Gastrocnemius medialis (tissue), 4 donors: Measurements from ENCODE around the gene DLEC1. TPM values are rescaled to one million over a fixed set of nuclear protein-coding genes. Genes with fewer than 3 reads are reported as not detected.

Source experiments
- ATAC-seq, 2 donors: fragments of 150-250 bp; one replicate each; pipeline ENCODE4 v1.9.1; 2016
- DNase-seq, 2 donors: peaks; one replicate each; pipeline ENCODE4 v3.0.0-alpha.2; 2019
- H3K27ac ChIP-seq, 4 donors: fragments of 200-600 bp; sonication (generic); 1 replicate in 1 of 4; 2 replicates in 3 of 4; pipeline ENCODE4 v1.5.1; 2016 to 2018; ENCODE audit warnings: mild to moderate bottlenecking in 2 of 4, moderate library complexity in 1 of 4
- H3K27me3 ChIP-seq, 3 donors: fragments of 200-600 bp; sonication (generic) in 2 of 3; 1 replicate in 1 of 3; 2 replicates in 2 of 3; pipeline versions ENCODE4 v1.5.1 to v1.6.0; 2016 to 2019; ENCODE audit warnings: mild to moderate bottlenecking in 1 of 3, moderate library complexity in 1 of 3
- H3K36me3 ChIP-seq, 2 donors: fragments of 200-600 bp; sonication (generic) in 1 of 2; one replicate each; pipeline ENCODE4 v1.5.1; 2017 to 2018
- H3K4me1 ChIP-seq, 2 donors: fragments of 200-600 bp; sonication (generic) in 1 of 2; one replicate each; pipeline ENCODE4 v1.5.1; 2016 to 2017; ENCODE audit warnings: mild to moderate bottlenecking in 2 of 2
- H3K4me3 ChIP-seq, 4 donors: fragments of 200-600 bp; sonication (generic) in 3 of 4; 1 replicate in 1 of 4; 2 replicates in 3 of 4; pipeline ENCODE4 v1.5.1; 2016 to 2019; ENCODE audit warnings: mild to moderate bottlenecking in 2 of 4
- H3K9me3 ChIP-seq, 3 donors: fragments of 200-600 bp; sonication (generic) in 2 of 3; 1 replicate in 1 of 3; 2 replicates in 2 of 3; pipeline ENCODE4 v1.5.1; 2016 to 2019
- POLR2A ChIP-seq, 2 donors: fragments of 450-650 bp; IDR thresholded peaks; one replicate each; pipeline ENCODE4 v1.6.1; 2017; ENCODE audit warnings: antibody characterized with exemption in 2 of 2, mild to moderate bottlenecking in 2 of 2, moderate library complexity in 2 of 2
- in situ Hi-C, 4 donors: fragments of 200-750 bp; cut with MboI; loops; one replicate each; pipeline versions ENCODE4 v1.15.0 to v1.8.0; 2017; ENCODE audit warnings: low sequenced_read_pairs in 4 of 4
- intact Hi-C: fragments of 100-400 bp; cut with DNase I; formaldehyde crosslinking; loops from one replicate; pipeline ENCODE4 v1.15.1; 2023; ENCODE audit warnings: low total_unique reads
- total RNA-seq, 4 donors: library from RNA; depleted of rRNA; stranded (reverse); fragments of >200 nt; gene quantifications; one replicate each; pipeline versions ENCODE4 v1.1.0 to v1.2.3, GENCODE V29; 2016
- TF ChIP-seq, protein P1 (sequence below), 5 experiments: fragments of 450-650 bp in 3 of 5; fragments of 200-600 bp in 2 of 5; sonication (generic) in 2 of 5; IDR thresholded peaks in 4 of 5; conservative IDR thresholded peaks in 1 of 5; 1 replicate in 4 of 5; 2 replicates in 1 of 5; pipeline ENCODE4 v1.5.1; 2016 to 2019; ENCODE audit warnings: antibody characterized with exemption in 5 of 5, mild to moderate bottlenecking in 3 of 5, moderate library complexity in 3 of 5

The DLEC1 gene
- total RNA-seq, 4 donors from 2014 or later: not detected

DNA sequence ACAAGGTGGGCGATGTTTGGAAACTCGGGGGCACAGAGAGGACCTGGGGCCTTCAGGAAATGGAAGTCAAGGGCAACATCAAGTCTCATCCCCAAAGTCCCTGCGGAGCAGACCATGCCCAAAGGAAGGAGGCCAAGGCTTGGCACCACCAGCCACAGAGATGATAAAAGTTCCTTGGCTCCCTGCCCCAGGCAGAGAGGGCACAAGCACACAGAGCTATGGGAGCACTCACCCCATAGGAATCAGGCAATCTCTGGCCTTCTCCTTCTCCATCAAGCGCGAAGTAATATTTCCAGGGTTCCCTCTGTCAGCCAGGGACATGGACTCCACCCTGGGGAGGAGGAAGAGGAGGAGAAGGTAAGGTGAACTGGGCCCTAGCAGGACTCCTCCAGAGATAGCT, 90.0 kb downstream of the DLEC1 start:
- no peaks in the 10 kb centered on the region for H3K9me3 ChIP-seq
- H3K27me3 ChIP-seq: no peaks in the 10 kb centered on the region
- in situ Hi-C loops: loop anchor here in 3 of 4 donors (25.0 kb wide), 1 partner anchor 358 kb away; the partner anchor contains the start of gene EXOG (in 3 of the 3)
- TF ChIP-seq, protein P1, sequence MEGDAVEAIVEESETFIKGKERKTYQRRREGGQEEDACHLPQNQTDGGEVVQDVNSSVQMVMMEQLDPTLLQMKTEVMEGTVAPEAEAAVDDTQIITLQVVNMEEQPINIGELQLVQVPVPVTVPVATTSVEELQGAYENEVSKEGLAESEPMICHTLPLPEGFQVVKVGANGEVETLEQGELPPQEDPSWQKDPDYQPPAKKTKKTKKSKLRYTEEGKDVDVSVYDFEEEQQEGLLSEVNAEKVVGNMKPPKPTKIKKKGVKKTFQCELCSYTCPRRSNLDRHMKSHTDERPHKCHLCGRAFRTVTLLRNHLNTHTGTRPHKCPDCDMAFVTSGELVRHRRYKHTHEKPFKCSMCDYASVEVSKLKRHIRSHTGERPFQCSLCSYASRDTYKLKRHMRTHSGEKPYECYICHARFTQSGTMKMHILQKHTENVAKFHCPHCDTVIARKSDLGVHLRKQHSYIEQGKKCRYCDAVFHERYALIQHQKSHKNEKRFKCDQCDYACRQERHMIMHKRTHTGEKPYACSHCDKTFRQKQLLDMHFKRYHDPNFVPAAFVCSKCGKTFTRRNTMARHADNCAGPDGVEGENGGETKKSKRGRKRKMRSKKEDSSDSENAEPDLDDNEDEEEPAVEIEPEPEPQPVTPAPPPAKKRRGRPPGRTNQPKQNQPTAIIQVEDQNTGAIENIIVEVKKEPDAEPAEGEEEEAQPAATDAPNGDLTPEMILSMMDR (IDR thresholded peaks at IDR 0.05 in 4 of 5, conservative IDR thresholded peaks at IDR 0.05 in 1 of 5): no peak
- no peak for TF ChIP-seq POLR2A (IDR thresholded peaks at IDR 0.05)
- intact Hi-C loops: no loop called here
- ATAC-seq: no peak
- no peak overlapping the region for H3K4me3 ChIP-seq
- H3K27ac ChIP-seq: no peak overlapping the region
- H3K4me1 ChIP-seq: no peaks in the 10 kb centered on the region
- no peak for DNase-seq
- H3K36me3 ChIP-seq: peaks cover 0 to 95% of the 10 kb centered on the region in 2 donors

DNA sequence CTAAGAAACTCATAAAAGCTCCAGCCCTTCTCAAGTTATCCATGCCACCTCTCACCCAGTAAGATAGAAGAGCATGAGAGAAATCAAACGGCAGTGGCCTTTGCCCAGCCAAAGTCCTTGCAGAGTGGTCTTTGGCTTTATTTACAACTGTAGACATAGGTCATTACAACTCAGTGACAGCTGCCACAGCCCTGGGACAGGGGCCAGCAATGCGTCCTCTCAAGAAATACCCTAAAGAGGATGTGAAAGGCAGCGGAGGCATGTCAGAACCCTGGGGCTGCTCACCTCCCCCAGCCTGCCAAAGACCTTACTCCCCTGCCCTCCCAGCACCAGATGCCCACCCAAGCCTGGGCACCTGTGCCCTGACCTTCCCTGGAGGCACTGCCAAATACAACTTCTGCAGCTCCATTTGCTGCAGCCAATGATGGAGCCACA, 91.6 kb downstream of the DLEC1 start:
- intact Hi-C loops: loop anchor here (10.0 kb wide), 3 partner anchors 324 to 1136 kb away; partner anchors contain the start of genes ACVR2B, EPM2AIP1 and MLH1
- H3K4me3 ChIP-seq: no peak overlapping the region
- DNase-seq (no peak), ATAC-seq (no peak)
- in situ Hi-C loops: loop anchor here in 3 of 4 donors (25.0 kb wide), 1 partner anchor 357 kb away; the partner anchor contains the start of gene EXOG (in 3 of the 3)
- peaks cover 0 to 81% of the 10 kb centered on the region in 2 donors for H3K36me3 ChIP-seq
- peaks cover 6 to 11% of the 10 kb centered on the region in 2 donors for H3K4me1 ChIP-seq
- no peak overlapping the region for H3K27ac ChIP-seq
- TF ChIP-seq, protein P1 (IDR thresholded peaks at IDR 0.05 in 4 of 5, conservative IDR thresholded peaks at IDR 0.05 in 1 of 5): no peak
- TF ChIP-seq POLR2A (IDR thresholded peaks at IDR 0.05): no peak
- no peaks in the 10 kb centered on the region for H3K27me3 ChIP-seq
- H3K9me3 ChIP-seq: no peaks in the 10 kb centered on the region

DNA sequence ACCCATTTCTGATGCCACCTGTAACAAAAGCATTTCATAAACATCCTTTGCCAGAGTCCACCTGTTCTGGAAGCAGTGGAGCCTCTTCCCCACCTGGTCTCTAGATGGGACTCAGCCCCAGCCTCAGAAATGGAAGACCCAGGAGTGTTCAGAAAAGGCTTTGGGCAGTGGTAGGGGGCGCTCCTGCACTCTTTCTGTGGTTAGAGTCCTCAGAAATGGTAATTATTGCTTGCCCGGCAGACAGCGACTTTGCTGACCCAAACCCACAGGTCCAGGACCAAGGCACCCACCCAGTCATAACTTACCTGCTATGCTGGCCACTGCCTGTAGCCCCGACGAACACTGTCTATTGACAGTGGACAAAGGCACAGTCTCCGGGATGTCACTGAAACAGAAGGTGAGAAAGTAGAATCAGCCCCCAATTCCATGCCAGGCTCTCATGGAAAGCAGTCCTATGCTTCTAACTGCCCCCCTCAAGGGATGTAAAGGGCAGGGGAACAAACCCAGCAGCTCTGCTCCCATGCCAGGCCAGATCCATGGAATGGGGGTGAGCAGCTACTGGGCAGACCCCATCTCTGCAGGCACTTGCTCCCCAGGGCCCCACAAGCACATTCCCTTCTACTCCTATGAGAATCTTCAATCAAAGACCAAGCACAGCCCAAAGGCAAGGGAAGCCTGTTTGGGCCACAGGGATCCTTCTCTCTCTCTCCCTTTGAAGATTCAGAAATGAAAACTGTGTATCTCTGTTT, 92.8 kb downstream of the DLEC1 start:
- Histone ChIP-seq H3K4me3 (no peak overlapping the region), H3K4me1 (peaks cover 11 to 17% of the 10 kb centered on the region in 2 donors), H3K27ac (no peak overlapping the region), H3K36me3 (peaks cover 0 to 69% of the 10 kb centered on the region in 2 donors), H3K27me3 (no peaks in the 10 kb centered on the region), H3K9me3 (no peaks in the 10 kb centered on the region)
- no peak for DNase-seq
- no peak for ATAC-seq
- in situ Hi-C loops: loop anchor here in 3 of 4 donors (25.0 kb wide), 1 partner anchor 356 kb away; the partner anchor contains the start of gene EXOG (in 3 of the 3)
- no peak for TF ChIP-seq POLR2A (IDR thresholded peaks at IDR 0.05)
- TF ChIP-seq, protein P1 (IDR thresholded peaks at IDR 0.05 in 4 of 5, conservative IDR thresholded peaks at IDR 0.05 in 1 of 5): peak in 1 of 5 experiments; percentile 14
- intact Hi-C loops: loop anchor here (10.0 kb wide), 3 partner anchors 323 to 1137 kb away; partner anchors contain the start of genes ACVR2B, EPM2AIP1 and MLH1

DNA sequence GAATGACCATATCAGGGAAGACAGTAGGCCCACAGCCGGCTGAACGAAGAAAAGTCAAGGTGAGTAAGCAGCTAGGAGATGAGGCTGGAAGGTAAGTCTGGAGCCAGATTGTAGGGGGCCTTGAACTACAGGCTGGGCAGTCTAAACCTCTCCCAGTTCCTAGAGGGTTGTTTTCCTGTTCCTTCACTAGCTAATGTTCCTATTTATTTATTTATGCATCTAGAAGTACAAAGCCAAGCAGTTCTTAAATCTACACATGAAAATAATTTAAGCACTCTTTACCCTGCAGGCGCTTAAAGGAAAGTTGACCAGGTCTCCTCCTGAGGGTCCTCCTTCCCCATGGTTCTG, 94.2 kb downstream of the DLEC1 start:
- no peaks in the 10 kb centered on the region for H3K9me3 ChIP-seq
- in situ Hi-C loops (loop anchor here in 3 of 4 donors (25.0 kb wide), 1 partner anchor 354 kb away; the partner anchor contains the start of gene EXOG (in 3 of the 3)), intact Hi-C loops (loop anchor here (10.0 kb wide), 3 partner anchors 322 to 1138 kb away; partner anchors contain the start of genes ACVR2B, EPM2AIP1 and MLH1)
- TF ChIP-seq POLR2A (IDR thresholded peaks at IDR 0.05): no peak
- TF ChIP-seq, protein P1 (IDR thresholded peaks at IDR 0.05 in 4 of 5, conservative IDR thresholded peaks at IDR 0.05 in 1 of 5): no peak
- H3K4me3 ChIP-seq: no peak overlapping the region
- H3K27me3 ChIP-seq: no peaks in the 10 kb centered on the region
- no peak for DNase-seq
- H3K27ac ChIP-seq: no peak overlapping the region
- ATAC-seq: no peak
- peaks cover 18 to 23% of the 10 kb centered on the region in 2 donors for H3K4me1 ChIP-seq
- H3K36me3 ChIP-seq: peaks cover 0 to 55% of the 10 kb centered on the region in 2 donors
